Heart left ventricle (tissue), 16 donors: ENCODE data around the gene RBMS3. TPM values are rescaled to one million over a fixed set of nuclear protein-coding genes. Genes with fewer than 3 reads are reported as not detected.
A peak's percentile ranks its signal among the peaks of the same experiment; 100 is the strongest.

Experiments used
- ATAC-seq, 4 donors: fragments of 200-7000 bp; cut with Tn5 transposase; one replicate each; pipeline ENCODE4 v1.9.1; 2020 to 2022; ENCODE audit warnings: moderate library complexity in 4 of 4, mild to moderate bottlenecking in 3 of 4, moderate number of reproducible peaks in 1 of 4
- DNase-seq, 5 donors: peaks; one replicate each; pipeline ENCODE4 v3.0.0-alpha.2; 2020
- H3K27ac ChIP-seq, 12 donors: fragments of 200-600 bp; sonication (generic) in 4 of 12; one replicate each; pipeline versions ENCODE4 v1.5.0 to v1.8.0; 2016 to 2022; ENCODE audit warnings: mild to moderate bottlenecking in 2 of 12
- H3K27me3 ChIP-seq, 9 donors: fragments of 200-600 bp; sonication (generic) in 2 of 9; one replicate each; pipeline versions ENCODE4 v1.5.1 to v1.8.0; 2016 to 2022; ENCODE audit warnings: mild to moderate bottlenecking in 3 of 9
- H3K36me3 ChIP-seq, 9 donors: fragments of 200-600 bp; sonication (generic) in 2 of 9; one replicate each; pipeline versions ENCODE4 v1.5.0 to v1.8.0; 2018 to 2022; ENCODE audit warnings: mild to moderate bottlenecking in 2 of 9
- H3K4me1 ChIP-seq, 12 donors: fragments of 200-600 bp; sonication (generic) in 4 of 12; one replicate each; pipeline versions ENCODE4 v1.5.0 to v1.8.0; 2016 to 2022; ENCODE audit warnings: mild to moderate bottlenecking in 3 of 12
- H3K4me3 ChIP-seq, 12 donors: fragments of 200-600 bp; sonication (generic) in 4 of 12; one replicate each; pipeline versions ENCODE4 v1.5.0 to v1.8.0; 2017 to 2022; ENCODE audit warnings: mild to moderate bottlenecking in 9 of 12, moderate library complexity in 4 of 12
- H3K9me3 ChIP-seq, 12 donors: fragments of 200-600 bp; sonication (generic) in 4 of 12; one replicate each; pipeline versions ENCODE4 v1.5.0 to v1.8.0; 2016 to 2022; ENCODE audit warnings: mild to moderate bottlenecking in 1 of 12
- CTCF ChIP-seq, 12 donors: fragments of 200-600 bp; sonication (generic) in 4 of 12; IDR thresholded peaks; one replicate each; pipeline versions ENCODE4 v1.5.0 to v1.8.0; 2018 to 2022; ENCODE audit warnings: antibody characterized with exemption in 12 of 12, mild to moderate bottlenecking in 5 of 12
- POLR2A ChIP-seq, 2 donors: fragments of 450-650 bp; IDR thresholded peaks; one replicate each; pipeline ENCODE4 v1.6.1; 2017; ENCODE audit warnings: antibody characterized with exemption in 2 of 2, mild to moderate bottlenecking in 2 of 2, moderate library complexity in 2 of 2
- WGBS, 4 donors: extraction: QIAGEN DNeasy Blood & Tissue Kit in 2 of 4; methylation state at CpG; one replicate each; pipeline versions ENCODE4 v1.1.5 to v1.1.7; 2013 to 2018; 5-methylcytosine and 5-hydroxymethylcytosine counted together
- intact Hi-C, 10 donors: fragments of 100-400 bp; cut with DNase I; formaldehyde crosslinking; loops; one replicate each; pipeline versions ENCODE4 v1.11.1 to v1.14.2; 2022
- polyA plus RNA-seq, 2 donors: library from polyadenylated mRNA; stranded (reverse); fragments of 200-250 nt; gene quantifications; one replicate each; pipeline ENCODE4 v1.2.3, GENCODE V29; 2013
- total RNA-seq, 9 donors: library from RNA; depleted of rRNA in 2 of 9; stranded (reverse); fragments of >200 nt in 2 of 9; fragmentation: NEBNext Ultra II Directional in 3 of 9; extraction: Animal tissue kit (Norgen Biotek cat#: 25700) in 3 of 9; gene quantifications; one replicate each; pipeline versions ENCODE4 v1.1.0 to v1.2.4, GENCODE V29; 2016 to 2023
- donor health status: ischemic (EF 13 %, LVEDD 7.1; RV severe dilation, severe dysfunction).
- donor health status: healthy with polysubstance abuse.
- donor health status: DM: no; HTN: yes; CAD: no.
- donor health status: DM: no; HTN: no; CAD: no.
- donor health status: ischemic (EF 25% LVEDD 6.9; RV normal size, moderate dysfunction).
- donor health status: ischemic (EF 25% LVEDD 5.7; RV mildly dilated, moderate dysfunction).
- donor health status: healthy.
- donor health status: DM: yes; HTN: yes; CAD: no.
- donor health status: ischemic (EF 35%, LVEDD 5.7; RV mildly dilated, moderate dysfunction).
- donor health status: nonischemic (EF 11% LVEDD 7.7; RV severe dilation, severe dysfunction).
- donor health status: DM: yes; HTN: yes; CAD: no.
- donor health status: PGD.
- donor health status: ischemic (EF 29% LVEDD 5.4; RV normal size, mild dysfunction).
- donor health status: nonischemic (EF 23%, LVEDD 6.1; RV moderate dilation, normal function).

RBMS3 gene
- total and polyA plus RNA-seq, 11 donors = 4.8 to 35.6 (median 26.1) TPM

- H3K27me3 ChIP-seq = no peaks in the 10 kb centered on the region
- ATAC-seq = no peak
Measured at GRCh38 chr3:29493109-29493508, 212.2 kb downstream of the RBMS3 start.

DNA sequence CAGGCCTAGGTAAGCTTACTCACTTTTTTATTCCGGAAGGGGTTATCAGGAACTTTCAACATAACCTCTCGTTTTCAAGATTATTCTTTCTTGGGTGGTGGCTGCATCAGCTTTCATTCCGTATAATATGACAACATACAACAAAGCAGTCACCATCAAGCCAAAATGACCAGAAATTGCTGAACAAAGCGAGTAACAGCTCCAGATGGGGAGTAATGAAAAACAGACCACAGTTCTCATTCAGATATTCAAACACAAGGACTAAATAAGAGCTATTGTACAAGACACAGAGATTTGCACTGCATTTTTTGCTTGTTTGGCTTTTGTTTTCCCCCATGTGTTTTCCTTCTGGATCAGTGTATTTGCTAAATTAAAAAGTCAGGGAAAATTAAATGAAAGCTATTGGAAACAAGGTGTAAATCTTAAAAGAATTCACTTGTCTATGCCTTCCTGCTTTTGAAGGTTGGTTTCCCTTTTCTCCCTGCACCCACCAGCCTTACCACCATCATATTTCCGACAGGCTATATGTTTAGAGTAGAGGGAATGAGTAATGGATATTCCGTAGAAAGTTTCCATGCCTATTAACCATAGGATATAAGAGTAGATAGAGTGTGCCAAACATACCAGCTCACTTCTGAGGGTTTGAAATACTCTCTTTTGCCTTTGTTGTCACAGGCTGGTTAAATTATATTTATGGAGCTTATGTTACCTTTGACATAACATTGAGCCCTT, 213.6 kb downstream of the RBMS3 start:
- DNase-seq (no peak), ATAC-seq (peak in 2 of 4 donors; percentile 30 to 55)
- Histone ChIP-seq H3K4me1 (no peaks in the 10 kb centered on the region), H3K9me3 (no peaks in the 10 kb centered on the region), H3K27ac (peak overlapping the region in 2 of 12 donors; percentile 6 to 44), H3K27me3 (no peaks in the 10 kb centered on the region), H3K36me3 (peaks cover 0 to 13% (median 0%) of the 10 kb centered on the region in 9 donors), H3K4me3 (no peak overlapping the region)
- no peak for TF ChIP-seq CTCF (IDR thresholded peaks at IDR 0.05)
- TF ChIP-seq POLR2A (IDR thresholded peaks at IDR 0.05) = no peak
- intact Hi-C loops = no loop called here
- 73 to 80% (median 76%) methylated on average over 6 of the region's 6 CpGs for WGBS, 4 donors

More at GRCh38 chr3:29493109-29493508, 212.2 kb downstream of the RBMS3 start:
- H3K4me1 ChIP-seq = no peaks in the 10 kb centered on the region
- TF ChIP-seq POLR2A (IDR thresholded peaks at IDR 0.05) (no peak), CTCF (IDR thresholded peaks at IDR 0.05) (no peak)
- DNase-seq = no peak
- no peak overlapping the region for H3K4me3 ChIP-seq
- 92 to 98% (median 97%) methylated on average over 3 of the region's 3 CpGs for WGBS, 4 donors
- H3K27ac ChIP-seq = no peak overlapping the region
- H3K36me3 ChIP-seq = peaks cover 0 to 27% (median 3%) of the 10 kb centered on the region in 9 donors
- intact Hi-C loops = no loop called here
- H3K9me3 ChIP-seq = no peaks in the 10 kb centered on the region

DNA sequence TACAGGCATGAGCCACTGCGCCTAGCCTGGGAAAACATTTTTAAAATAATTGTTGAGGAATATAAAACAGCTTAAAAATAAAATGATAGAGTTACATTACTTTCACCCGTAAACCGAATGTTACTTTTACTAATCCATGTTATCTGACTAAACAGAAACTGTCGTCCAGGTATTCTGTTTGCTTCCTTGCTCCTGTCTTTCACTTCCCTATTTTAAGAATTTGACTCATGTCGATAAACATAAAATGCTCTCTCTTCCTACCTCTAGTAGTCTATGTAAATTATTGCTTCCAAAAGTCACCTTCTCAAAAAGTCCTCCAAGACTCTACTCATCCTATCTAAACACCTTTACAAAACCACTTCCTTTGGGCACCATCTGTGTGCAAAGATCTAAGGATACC, 216.4 kb downstream of the RBMS3 start:
- Histone ChIP-seq H3K4me1 (no peaks in the 10 kb centered on the region), H3K27me3 (no peaks in the 10 kb centered on the region), H3K9me3 (no peaks in the 10 kb centered on the region), H3K27ac (no peak overlapping the region), H3K4me3 (no peak overlapping the region), H3K36me3 (peaks cover 0 to 3% (median 0%) of the 10 kb centered on the region in 9 donors)
- ATAC-seq (no peak), DNase-seq (no peak)
- TF ChIP-seq POLR2A (IDR thresholded peaks at IDR 0.05) (no peak), CTCF (IDR thresholded peaks at IDR 0.05) (no peak)
- 93 to 96% (median 94%) methylated on average over 5 of the region's 5 CpGs for WGBS, 4 donors
- intact Hi-C loops = no loop called here

DNA sequence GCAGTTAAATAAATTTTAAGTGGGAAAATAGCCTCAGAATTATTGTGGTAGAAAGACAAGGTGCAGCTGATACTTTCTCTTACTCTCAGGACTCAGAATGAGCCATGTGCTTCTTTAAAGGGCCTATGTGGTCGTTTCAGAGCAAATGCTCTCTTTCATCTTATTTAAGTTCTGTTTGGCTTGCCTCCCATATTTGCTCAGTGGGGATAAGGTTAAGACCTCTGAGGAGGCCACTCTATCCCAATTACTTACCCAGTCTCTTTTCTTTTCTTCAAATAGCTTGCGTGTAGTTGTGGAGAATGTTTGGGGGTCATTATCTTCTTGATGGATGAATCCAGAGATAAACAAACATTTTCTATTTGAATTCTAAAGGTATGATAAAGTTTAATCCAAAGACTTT, 221.9 kb downstream of the RBMS3 start:
- peaks cover 0 to 10% (median 0%) of the 10 kb centered on the region in 12 donors for H3K9me3 ChIP-seq
- intact Hi-C loops = no loop called here
- peaks cover 0 to 30% (median 11%) of the 10 kb centered on the region in 12 donors for H3K4me1 ChIP-seq
- peak overlapping the region in 6 of 12 donors; percentile 36 to 73 (median 57) for H3K27ac ChIP-seq
- DNase-seq (no peak), ATAC-seq (no peak)
- TF ChIP-seq POLR2A (IDR thresholded peaks at IDR 0.05) (no peak), CTCF (IDR thresholded peaks at IDR 0.05) (no peak)
- H3K27me3 ChIP-seq = no peaks in the 10 kb centered on the region
- H3K36me3 ChIP-seq = peaks cover 0 to 3% (median 0%) of the 10 kb centered on the region in 9 donors
- no peak overlapping the region for H3K4me3 ChIP-seq
- 76 to 91% (median 84%) methylated on average over 2 of the region's 2 CpGs for WGBS, 4 donors
